SHP77 (cell line): ENCODE measurements around the gene AVPR2.

Source experiments
- DNase-seq, 2 experiments: peaks; one replicate each; lab custom pipeline; 2025; lab: John Stamatoyannopoulos, UW

The AVPR2 gene

GRCh38 chrX:153885968-153886903 is 18.2 kb upstream of the AVPR2 start, which contains the start of gene L1CAM:
TSS of gene L1CAM (minus strand) at chrX:153886173. CDS start at chrX:153875836, 10,337 bp downstream.
- DNase-seq, result no peak

GRCh38 chrX:153886915-153887314 is 17.6 kb upstream of the AVPR2 start:
- DNase-seq, result no peak

- no peak for DNase-seq
Measured at GRCh38 chrX:153887385-153887784, 17.1 kb upstream of the AVPR2 start.

- DNase-seq, result no peak
Measured at GRCh38 chrX:153888344-153888743, 16.1 kb upstream of the AVPR2 start.

- DNase-seq, result no peak
Measured at GRCh38 chrX:153889123-153889522, 15.3 kb upstream of the AVPR2 start.

GRCh38 chrX:153897899-153898298 is 6.6 kb upstream of the AVPR2 start:
- no peak for DNase-seq

- DNase-seq, result peak; percentile 24 to 60
Measured at GRCh38 chrX:153900831-153901752, 3.4 kb upstream of the AVPR2 start.

- no peak for DNase-seq
Measured at GRCh38 chrX:153901753-153902140, 2.7 kb upstream of the AVPR2 start.

GRCh38 chrX:153902385-153902784 is 2.1 kb upstream of the AVPR2 start:
- no peak for DNase-seq

GRCh38 chrX:153903238-153903980 is 1.1 kb upstream of the AVPR2 start:
- no peak for DNase-seq

- DNase-seq, result peak in 1 of 2 experiments; percentile 30
Measured at GRCh38 chrX:153905481-153906095, 1.1 kb downstream of the AVPR2 start.

- DNase-seq, result no peak
Measured at GRCh38 chrX:153906126-153906917, 1.8 kb downstream of the AVPR2 start.

- DNase-seq, result no peak
Measured at GRCh38 chrX:153907456-153907855, 3.0 kb downstream of the AVPR2 start.

GRCh38 chrX:153908219-153908860 is 3.9 kb downstream of the AVPR2 start:
- DNase-seq, result no peak

- no peak for DNase-seq
Measured at GRCh38 chrX:153909024-153909979, 4.8 kb downstream of the AVPR2 start.

- DNase-seq, result no peak
Measured at GRCh38 chrX:153909980-153910360, 5.5 kb downstream of the AVPR2 start.

- DNase-seq, result no peak
Measured at GRCh38 chrX:153910446-153910845, 6.0 kb downstream of the AVPR2 start.

- DNase-seq, result no peak
Measured at GRCh38 chrX:153911798-153912197, 7.3 kb downstream of the AVPR2 start.

GRCh38 chrX:153913211-153913610 is 8.7 kb downstream of the AVPR2 start:
- DNase-seq, result no peak
